ENCODE results near the gene HSP90AA1. TPM values are rescaled to one million over a fixed set of nuclear protein-coding genes. Genes with fewer than 3 reads are reported as not detected.

HSP90AA1 gene
- total RNA-seq, 4 donors from 2014 or later: 185 to 396 (median 265) TPM

DNA sequence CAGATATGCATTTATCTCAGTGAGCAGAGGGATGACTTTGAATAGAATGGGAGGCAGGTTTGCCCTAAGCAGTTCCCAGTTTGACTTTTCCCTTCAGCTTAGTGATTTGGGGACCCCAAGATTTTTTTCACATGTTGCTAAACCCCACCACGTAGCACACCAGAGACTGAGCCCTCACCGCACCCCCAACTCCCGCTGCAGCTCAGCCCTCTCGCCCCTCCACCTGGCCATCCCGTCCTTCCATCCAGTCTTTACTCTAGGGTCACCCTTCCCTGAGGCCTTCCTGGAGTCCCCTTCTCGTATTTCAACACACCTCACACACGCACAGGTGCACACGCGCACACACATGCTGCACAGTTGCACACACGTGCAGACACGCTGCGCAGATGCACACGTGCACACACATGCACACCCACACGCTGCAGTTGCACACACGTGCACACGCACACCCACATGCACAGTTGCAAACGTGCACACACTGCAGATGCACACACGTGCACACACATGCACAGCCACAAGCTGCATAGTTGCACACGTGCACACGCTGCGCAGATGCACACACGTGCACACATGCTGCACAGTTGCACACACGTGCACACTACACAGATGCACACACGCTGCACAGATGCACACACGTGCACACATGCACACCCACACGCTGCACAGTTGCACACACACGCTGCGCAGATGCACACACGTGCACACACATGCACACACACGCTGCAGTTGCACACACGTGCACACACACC is 30.0 kb downstream of the HSP90AA1 start:
- 84 to 89% methylated on average over 31 of the region's 31 CpGs for WGBS, 2 donors
- no peak overlapping the region for H3K27ac ChIP-seq
- H3K27me3 ChIP-seq: no peaks in the 10 kb centered on the region
- no peak overlapping the region for H3K4me3 ChIP-seq
- TF ChIP-seq POLR2A (IDR thresholded peaks at IDR 0.05) (no peak), EP300 (IDR thresholded peaks at IDR 0.05) (no peak)
- TF ChIP-seq, protein P1, sequence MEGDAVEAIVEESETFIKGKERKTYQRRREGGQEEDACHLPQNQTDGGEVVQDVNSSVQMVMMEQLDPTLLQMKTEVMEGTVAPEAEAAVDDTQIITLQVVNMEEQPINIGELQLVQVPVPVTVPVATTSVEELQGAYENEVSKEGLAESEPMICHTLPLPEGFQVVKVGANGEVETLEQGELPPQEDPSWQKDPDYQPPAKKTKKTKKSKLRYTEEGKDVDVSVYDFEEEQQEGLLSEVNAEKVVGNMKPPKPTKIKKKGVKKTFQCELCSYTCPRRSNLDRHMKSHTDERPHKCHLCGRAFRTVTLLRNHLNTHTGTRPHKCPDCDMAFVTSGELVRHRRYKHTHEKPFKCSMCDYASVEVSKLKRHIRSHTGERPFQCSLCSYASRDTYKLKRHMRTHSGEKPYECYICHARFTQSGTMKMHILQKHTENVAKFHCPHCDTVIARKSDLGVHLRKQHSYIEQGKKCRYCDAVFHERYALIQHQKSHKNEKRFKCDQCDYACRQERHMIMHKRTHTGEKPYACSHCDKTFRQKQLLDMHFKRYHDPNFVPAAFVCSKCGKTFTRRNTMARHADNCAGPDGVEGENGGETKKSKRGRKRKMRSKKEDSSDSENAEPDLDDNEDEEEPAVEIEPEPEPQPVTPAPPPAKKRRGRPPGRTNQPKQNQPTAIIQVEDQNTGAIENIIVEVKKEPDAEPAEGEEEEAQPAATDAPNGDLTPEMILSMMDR (IDR thresholded peaks at IDR 0.05): no peak
- peaks cover 0 to 6% (median 0%) of the 10 kb centered on the region in 4 donors for H3K4me1 ChIP-seq
- no peaks in the 10 kb centered on the region for H3K9me3 ChIP-seq
- DNase-seq (ENCODE audit: low spot score in 2 of 2): no peak
- H3K36me3 ChIP-seq: peaks cover 0 to 35% (median 8%) of the 10 kb centered on the region in 3 donors

GRCh38 chr14:102055181-102055901 is 31.5 kb downstream of the HSP90AA1 start:
- Histone ChIP-seq H3K36me3 (peaks cover 3 to 50% (median 13%) of the 10 kb centered on the region in 3 donors), H3K4me3 (no peak overlapping the region), H3K27me3 (no peaks in the 10 kb centered on the region), H3K4me1 (peaks cover 0 to 6% (median 0%) of the 10 kb centered on the region in 4 donors), H3K27ac (no peak overlapping the region), H3K9me3 (no peaks in the 10 kb centered on the region)
- 84 to 85% methylated on average over 24 of the region's 24 CpGs for WGBS, 2 donors
- no peak for DNase-seq (ENCODE audit: low spot score in 2 of 2)
- TF ChIP-seq, protein P1 (IDR thresholded peaks at IDR 0.05): no peak
- TF ChIP-seq POLR2A (IDR thresholded peaks at IDR 0.05): no peak
- TF ChIP-seq EP300 (IDR thresholded peaks at IDR 0.05): no peak

DNA sequence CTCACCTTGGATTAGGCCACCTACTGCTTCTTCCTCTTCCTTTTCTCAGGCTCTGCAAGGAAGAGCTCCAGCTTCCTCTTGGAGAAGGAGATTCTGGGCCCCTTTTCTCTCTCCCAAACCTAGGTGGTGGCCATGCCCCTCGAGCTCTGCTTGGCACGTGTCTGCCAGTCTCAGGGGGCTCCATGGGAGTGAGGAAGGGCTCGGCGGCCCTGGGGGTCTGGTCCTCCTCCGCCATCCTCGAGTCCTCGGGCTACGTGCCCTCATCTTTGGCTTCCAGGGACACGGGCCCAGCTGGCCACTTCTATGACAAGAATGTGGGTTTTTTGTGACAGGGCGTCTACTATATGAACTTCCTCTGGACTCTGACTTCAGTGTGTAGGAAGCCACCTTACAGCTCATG is 34.3 kb downstream of the HSP90AA1 start:
- no peak overlapping the region for H3K27ac ChIP-seq
- H3K4me1 ChIP-seq: peaks cover 0 to 7% (median 0%) of the 10 kb centered on the region in 4 donors
- no peak for TF ChIP-seq EP300 (IDR thresholded peaks at IDR 0.05)
- TF ChIP-seq POLR2A (IDR thresholded peaks at IDR 0.05): no peak
- TF ChIP-seq, protein P1 (IDR thresholded peaks at IDR 0.05): no peak
- no peak for DNase-seq (ENCODE audit: low spot score in 2 of 2)
- H3K9me3 ChIP-seq: no peaks in the 10 kb centered on the region
- H3K36me3 ChIP-seq: peaks cover 12 to 79% (median 37%) of the 10 kb centered on the region in 3 donors
- H3K27me3 ChIP-seq: no peaks in the 10 kb centered on the region
- no peak overlapping the region for H3K4me3 ChIP-seq
- 83 to 88% methylated on average over 10 of the region's 10 CpGs for WGBS, 2 donors

GRCh38 chr14:102050625-102051024 is 36.2 kb downstream of the HSP90AA1 start:
- Histone ChIP-seq H3K27me3 (no peaks in the 10 kb centered on the region), H3K4me1 (peaks cover 0 to 22% (median 3%) of the 10 kb centered on the region in 4 donors), H3K4me3 (no peak overlapping the region), H3K36me3 (peaks cover 12 to 97% (median 37%) of the 10 kb centered on the region in 3 donors), H3K27ac (no peak overlapping the region), H3K9me3 (no peaks in the 10 kb centered on the region)
- 36 to 49% methylated on average over 7 to 11 of the region's 11 CpGs for WGBS, 2 donors
- DNase-seq (ENCODE audit: low spot score in 2 of 2): no peak
- TF ChIP-seq, protein P1 (IDR thresholded peaks at IDR 0.05): no peak
- no peak for TF ChIP-seq POLR2A (IDR thresholded peaks at IDR 0.05)
- no peak for TF ChIP-seq EP300 (IDR thresholded peaks at IDR 0.05)

DNA sequence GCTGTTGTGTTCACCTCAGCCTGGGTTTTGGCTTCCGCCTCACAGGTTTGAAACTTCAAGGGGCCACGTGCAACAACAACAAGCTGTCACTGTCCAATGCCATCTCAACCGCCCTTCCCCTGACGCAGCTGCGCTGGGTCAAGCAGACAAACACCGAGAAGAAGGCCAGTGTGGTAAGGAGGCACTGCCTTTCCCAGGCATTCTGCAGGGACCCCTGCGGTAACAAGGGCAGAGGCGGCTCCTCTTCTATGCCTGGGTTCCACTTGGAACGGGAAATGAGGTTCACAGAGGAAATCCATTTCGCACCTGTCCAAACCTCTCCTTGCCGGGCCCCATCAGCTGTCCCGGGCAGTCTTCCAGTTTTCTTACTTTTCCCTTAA is 36.8 kb downstream of the HSP90AA1 start:
- WGBS, 2 donors: 87 to 91% methylated on average over 12 of the region's 12 CpGs
- Histone ChIP-seq H3K36me3 (peaks cover 12 to 97% (median 41%) of the 10 kb centered on the region in 3 donors), H3K9me3 (no peaks in the 10 kb centered on the region), H3K4me3 (no peak overlapping the region), H3K27me3 (no peaks in the 10 kb centered on the region), H3K4me1 (peaks cover 0 to 22% (median 3%) of the 10 kb centered on the region in 4 donors), H3K27ac (no peak overlapping the region)
- no peak for DNase-seq (ENCODE audit: low spot score in 2 of 2)
- no peak for TF ChIP-seq EP300 (IDR thresholded peaks at IDR 0.05)
